Kidney (tissue), 14 donors: ENCODE measurements around the gene ADI1. TPM values are rescaled to one million over a fixed set of nuclear protein-coding genes. Genes with fewer than 3 reads are reported as not detected.
"Not testable (repeated sequence)": the region's sequence is repeated elsewhere in the genome, so short reads cannot be mapped to it uniquely, and the experiment has no call there.

Experiments used
- DNase-seq, 5 donors: peaks; one replicate each; pipeline ENCODE4 v3.0.0-alpha.2; 2013 to 2020
- FAIRE-seq: peaks from 2 replicates; lab custom pipeline; 2012; peaks lifted over from hg19 to GRCh38; lab: Jason Lieb, UNC
- H3K27ac ChIP-seq, 2 donors: one replicate each; pipeline ENCODE4 v1.7.0; 2013; ENCODE audit warnings: low read depth in 2 of 2, low read length in 2 of 2, inconsistent platforms in 1 of 2
- H3K27me3 ChIP-seq: one replicate; pipeline ENCODE4 v1.7.1; 2013; ENCODE audit warnings: low read length, inconsistent platforms; ENCODE audit not compliant: control insufficient read depth, insufficient read depth
- H3K36me3 ChIP-seq, 3 donors: one replicate each; pipeline versions ENCODE4 v1.7.0 to v1.7.1; 2013; ENCODE audit warnings: low read length in 3 of 3, control low read depth in 1 of 3, inconsistent platforms in 1 of 3; ENCODE audit not compliant: insufficient read depth in 3 of 3, control insufficient read depth in 2 of 3
- H3K4me1 ChIP-seq, 3 donors: one replicate each; pipeline versions ENCODE4 v1.7.0 to v1.7.1; 2013; ENCODE audit warnings: low read length in 3 of 3, inconsistent platforms in 1 of 3, low read depth in 1 of 3; ENCODE audit not compliant: control insufficient read depth in 2 of 3, insufficient read depth in 2 of 3
- H3K4me3 ChIP-seq, 3 donors: one replicate each; pipeline versions ENCODE4 v1.7.0 to v1.8.1; 2013; ENCODE audit warnings: low read length in 3 of 3, control low read depth in 1 of 3, inconsistent platforms in 1 of 3
- H3K9ac ChIP-seq, 3 donors: one replicate each; pipeline versions ENCODE4 v1.7.0 to v1.7.1; 2013; ENCODE audit warnings: low read length in 3 of 3, control low read depth in 1 of 3, inconsistent platforms in 1 of 3
- H3K9me3 ChIP-seq, 3 donors: one replicate each; pipeline versions ENCODE4 v1.7.0 to v1.7.1; 2013; ENCODE audit warnings: low read length in 3 of 3, control low read depth in 1 of 3, inconsistent platforms in 1 of 3; ENCODE audit not compliant: control insufficient read depth in 2 of 3, insufficient read depth in 1 of 3
- CTCF ChIP-seq: IDR thresholded peaks from 3 replicates; pipeline ENCODE4 v1.5.1; 2012; ENCODE audit warnings: mild to moderate bottlenecking, moderate library complexity, borderline replicate concordance; ENCODE audit not compliant: insufficient read depth; ENCODE audit errors: extremely low read depth
- intact Hi-C: fragments of 100-400 bp; cut with DNase I; formaldehyde crosslinking; loops from one replicate; pipeline ENCODE4 v1.11.1; 2022
- polyA plus RNA-seq: library from polyadenylated mRNA; stranded (reverse); fragments of 350-450 nt; fragmentation: Illumina TruSeq; extraction: RNeasy Lipid Tissue Mini Kit (QIAGEN cat#74804); gene quantifications from one replicate; pipeline ENCODE4 v1.2.3, GENCODE V29; 2014; ENCODE audit warnings: low read depth, low replicate concordance; ENCODE audit not compliant: insufficient read depth
- total RNA-seq: library from RNA; stranded (reverse); fragmentation: NEBNext Ultra II Directional; extraction: Animal tissue kit (Norgen Biotek cat#: 25700); gene quantifications from one replicate; pipeline ENCODE4 v1.2.1, GENCODE V29; 2021
- donor health status: control.
- donor health status: control.
- donor health status: control.
- donor health status: control.
- donor health status: control.
- donor health status: DM: yes; HTN: yes; CAD: no.
- donor health status: Normal renal cell carcinoma (clear cell type).

Gene ADI1
- total and polyA plus RNA-seq, 2 donors from 2014 or later: 74.0 to 236 TPM

GRCh38 chr2:3518496-3519254, 656 bp downstream of the ADI1 start:
- Histone ChIP-seq H3K4me3 (peak overlapping the region; percentile 53 to 93 (median 84)), H3K27ac (peak overlapping the region; percentile 96 to 98), H3K9me3 (no peaks in the 10 kb centered on the region), H3K36me3 (peaks cover 0 to 3% (median 0%) of the 10 kb centered on the region in 3 donors), H3K27me3 (no peaks in the 10 kb centered on the region), H3K4me1 (peaks cover 0 to 24% (median 8%) of the 10 kb centered on the region in 3 donors), H3K9ac (peak overlapping the region; percentile 26 to 80 (median 60))
- no peak for TF ChIP-seq CTCF
- intact Hi-C loops: no loop called here
- FAIRE-seq: no peak
- peak; percentile 99 to 100 (median 100) for DNase-seq

- Histone ChIP-seq H3K36me3 (peaks cover 0 to 5% (median 2%) of the 10 kb centered on the region in 3 donors), H3K27me3 (no peaks in the 10 kb centered on the region), H3K9ac (peak overlapping the region; percentile 26 to 60 (median 54)), H3K4me3 (peak overlapping the region; percentile 53 to 93 (median 84)), H3K4me1 (peaks cover 0 to 22% (median 2%) of the 10 kb centered on the region in 3 donors), H3K27ac (peak overlapping the region; percentile 93 to 96), H3K9me3 (no peaks in the 10 kb centered on the region)
- no peak for TF ChIP-seq CTCF
- FAIRE-seq (no peak), DNase-seq (peak in 1 of 5 donors; percentile 16)
- intact Hi-C loops: no loop called here
These were observed 1.3 kb downstream of the ADI1 start for GRCh38 chr2:3517948-3518495.

GRCh38 chr2:3516831-3517230, 2.5 kb downstream of the ADI1 start:
- peaks cover 0 to 20% (median 0%) of the 10 kb centered on the region in 3 donors for H3K4me1 ChIP-seq
- H3K9me3 ChIP-seq: no peaks in the 10 kb centered on the region
- H3K4me3 ChIP-seq: no peak overlapping the region
- peaks cover 2 to 14% (median 10%) of the 10 kb centered on the region in 3 donors for H3K36me3 ChIP-seq
- FAIRE-seq: no peak
- H3K27me3 ChIP-seq: no peaks in the 10 kb centered on the region
- no peak for TF ChIP-seq CTCF
- DNase-seq: no peak
- H3K9ac ChIP-seq: no peak overlapping the region
- H3K27ac ChIP-seq: no peak overlapping the region
- intact Hi-C loops: no loop called here

- DNase-seq, H3K27me3 ChIP-seq, FAIRE-seq, intact Hi-C loops, H3K4me3 ChIP-seq, H3K9ac ChIP-seq, H3K9me3 ChIP-seq, H3K27ac ChIP-seq: not testable (repeated sequence)
- H3K4me1 ChIP-seq: peaks cover 0 to 13% (median 0%) of the 10 kb centered on the region in 3 donors
- H3K36me3 ChIP-seq: peaks cover 4 to 27% (median 17%) of the 10 kb centered on the region in 3 donors
These were observed 3.9 kb downstream of the ADI1 start for GRCh38 chr2:3515438-3515837.
